Endothelial cell of umbilical vein (primary cell): ENCODE data around the gene SYNPO2. TPM values are rescaled to one million over a fixed set of nuclear protein-coding genes. Genes with fewer than 3 reads are reported as not detected.

Experiments
- BruUV-seq: library from RNA; stranded (reverse); fragments of 400-500 nt; replicated peaks from 2 replicates; lab custom pipeline; 2021; lab: Mats Ljungman, UMichigan
- CTCF ChIA-PET: fragments of 300-600, 350-600 bp; sonication (Branson Sonifier 250); formaldehyde crosslinking; loops from one replicate; lab custom pipeline; 2021; ENCODE audit warnings: antibody characterized with exemption, inconsistent platforms; lab: Charles Lee
- POLR2A ChIA-PET: fragments of 300-600, 350-600 bp; sonication (Branson Sonifier 250); formaldehyde crosslinking; loops from one replicate; lab custom pipeline; 2021; ENCODE audit warnings: antibody characterized with exemption, inconsistent platforms; lab: Charles Lee
- DNase-seq: peaks from one replicate; pipeline ENCODE4 v3.0.0-alpha.2; 2011; ENCODE audit warnings: low read depth, low spot score
- FAIRE-seq: peaks from 2 replicates; lab custom pipeline; 2011; peaks lifted over from hg19 to GRCh38; lab: Jason Lieb, UNC
- H2AFZ ChIP-seq: 2 replicates; pipeline ENCODE4 v1.6.0; 2012; ENCODE audit warnings: low read depth, low read length, control low read depth, inconsistent platforms
- H3K27ac ChIP-seq: 2 replicates; pipeline ENCODE4 v1.5.1; 2011; ENCODE audit warnings: low read depth, mild to moderate bottlenecking, control low read depth, low read length, moderate library complexity; ENCODE audit not compliant: insufficient read depth
- H3K27me3 ChIP-seq, 2 experiments: 2 replicates each; pipeline versions ENCODE4 v1.6.0 to v1.6.1; 2011; ENCODE audit warnings: low read length in 2 of 2, mixed read lengths in 1 of 2; ENCODE audit not compliant: control insufficient read depth in 2 of 2, insufficient read depth in 2 of 2
- H3K36me3 ChIP-seq, 2 experiments: 2 replicates in 1 of 2; 3 replicates in 1 of 2; pipeline ENCODE4 v1.5.1; 2011; ENCODE audit warnings: low read length in 2 of 2, mild to moderate bottlenecking in 1 of 2, moderate library complexity in 1 of 2; ENCODE audit not compliant: control insufficient read depth in 2 of 2, insufficient read depth in 2 of 2; ENCODE audit errors: extremely low read depth in 1 of 2
- H3K4me1 ChIP-seq: 3 replicates; pipeline ENCODE4 v1.5.1; 2011; ENCODE audit warnings: mild to moderate bottlenecking, low read length; ENCODE audit not compliant: control insufficient read depth, insufficient read depth; ENCODE audit errors: extremely low read depth
- H3K4me2 ChIP-seq: 2 replicates; pipeline ENCODE4 v1.6.1; 2011; ENCODE audit warnings: low read length, control low read depth, mixed read lengths; ENCODE audit not compliant: insufficient read depth
- H3K4me3 ChIP-seq, 3 experiments: fragments of 200-600 bp in 1 of 3; sonication (generic), shearing (Covaris generic) in 1 of 3; replicated peaks in 1 of 3; 2 replicates each; pipeline ENCODE4 v1.5.1; 2011 to 2016; ENCODE audit warnings: control low read depth in 3 of 3, low read length in 3 of 3, mild to moderate bottlenecking in 2 of 3, inconsistent platforms in 1 of 3, low read depth in 1 of 3, moderate library complexity in 1 of 3; ENCODE audit not compliant: insufficient read depth in 1 of 3
- H3K79me2 ChIP-seq: 2 replicates; pipeline ENCODE4 v1.6.0; 2012; ENCODE audit warnings: low read length, inconsistent platforms; ENCODE audit not compliant: control insufficient read depth, insufficient read depth
- H3K9ac ChIP-seq: replicated peaks from 2 replicates; pipeline ENCODE3; 2011; ENCODE audit warnings: low read length, control low read depth; ENCODE audit not compliant: insufficient read depth; ENCODE audit errors: extremely low read depth
- H3K9me1 ChIP-seq: replicated peaks from 3 replicates; pipeline ENCODE4 v1.6.0; 2011; ENCODE audit warnings: mild to moderate bottlenecking, low read length; ENCODE audit not compliant: control insufficient read depth, insufficient read depth; ENCODE audit errors: extremely low read depth
- H3K9me3 ChIP-seq: replicated peaks from 2 replicates; pipeline ENCODE4 v1.5.1; 2012; ENCODE audit warnings: low read length, inconsistent platforms; ENCODE audit not compliant: control insufficient read depth, insufficient read depth
- H4K20me1 ChIP-seq: replicated peaks from 2 replicates; pipeline ENCODE3; 2011; ENCODE audit warnings: mild to moderate bottlenecking, low read length; ENCODE audit not compliant: control insufficient read depth, insufficient read depth; ENCODE audit errors: extremely low read depth
- EZH2 ChIP-seq: IDR thresholded peaks from 2 replicates; pipeline ENCODE4 v1.6.1; 2012; ENCODE audit warnings: borderline replicate concordance, low read depth, mild to moderate bottlenecking, moderate library complexity, low read length, inconsistent platforms; ENCODE audit not compliant: severe bottlenecking
- FOS ChIP-seq: IDR thresholded peaks from 2 replicates; pipeline ENCODE4 v1.6.1; 2011; ENCODE audit warnings: mild to moderate bottlenecking, low read length, moderate library complexity, borderline replicate concordance; ENCODE audit not compliant: insufficient read depth
- GATA2 ChIP-seq: IDR thresholded peaks from 2 replicates; pipeline ENCODE4 v1.7.0; 2011; ENCODE audit warnings: low read depth, mild to moderate bottlenecking, moderate library complexity, mixed read lengths, low read length; ENCODE audit not compliant: insufficient read length, insufficient read depth
- JUN ChIP-seq: IDR thresholded peaks from 2 replicates; pipeline ENCODE4 v1.6.1; 2011; ENCODE audit warnings: borderline replicate concordance, low read depth; ENCODE audit not compliant: insufficient read length, insufficient read depth
- MYC ChIP-seq: IDR thresholded peaks from one replicate; pipeline ENCODE4 v1.6.1; 2011; ENCODE audit warnings: mild to moderate bottlenecking, low read depth, low read length
- POLR2A ChIP-seq: IDR thresholded peaks from 2 replicates; pipeline ENCODE4 v1.6.1; 2012; ENCODE audit warnings: low read depth, mild to moderate bottlenecking, control low read depth, low read length
- POLR2AphosphoS5 ChIP-seq: IDR thresholded peaks from 2 replicates; pipeline ENCODE4 v1.6.1; 2012; ENCODE audit warnings: low read depth, mild to moderate bottlenecking, control low read depth, low read length, moderate library complexity; ENCODE audit not compliant: insufficient read depth
- dilution Hi-C: fragments of 300-500 bp; cut with MboI; formaldehyde crosslinking; loops from one replicate; pipeline ENCODE4 v1.15.0; 2019; ENCODE audit warnings: low sequenced_read_pairs; ENCODE audit not compliant: extremely low pct_ligation_motif_present
- intact Hi-C: fragments of 100-400 bp; cut with micrococcal nuclease; formaldehyde crosslinking; loops from one replicate; pipeline ENCODE4 v1.10.0; 2022
- polyA plus RNA-seq, 4 experiments: library from polyadenylated mRNA; depleted of rRNA in 3 of 4; stranded (reverse) in 3 of 4; unstranded in 1 of 4; fragments of >200 nt; gene quantifications; 2 replicates each; pipeline versions ENCODE4 v1.2.1 to v1.2.3, GENCODE V29; 2011 to 2012; ENCODE audit warnings: missing spikeins in 1 of 4
- total RNA-seq: library from RNA; stranded (reverse); gene quantifications from 2 replicates; pipeline ENCODE4 v1.2.3, GENCODE V29; 2021
- TF ChIP-seq, protein P1 (sequence below), 2 donors: IDR thresholded peaks; 1 replicate in 1 of 2; 2 replicates in 1 of 2; pipeline ENCODE4 v1.5.1; 2011; ENCODE audit warnings: low read length in 2 of 2, mild to moderate bottlenecking in 2 of 2, moderate library complexity in 2 of 2, control low read depth in 1 of 2, inconsistent platforms in 1 of 2, low read depth in 1 of 2; ENCODE audit not compliant: insufficient read depth in 1 of 2; ENCODE audit errors: extremely low read depth in 1 of 2
- TF ChIP-seq, protein P2 (sequence below): IDR thresholded peaks from 2 replicates; pipeline ENCODE4 v1.6.1; 2011; ENCODE audit not compliant: insufficient read depth, insufficient read length

Gene SYNPO2
- total and polyA plus RNA-seq, 2 donors (not counting 3 experiments of a cell fraction or from before 2014, with no cell fraction given): 0.06 to 0.13 TPM

DNA sequence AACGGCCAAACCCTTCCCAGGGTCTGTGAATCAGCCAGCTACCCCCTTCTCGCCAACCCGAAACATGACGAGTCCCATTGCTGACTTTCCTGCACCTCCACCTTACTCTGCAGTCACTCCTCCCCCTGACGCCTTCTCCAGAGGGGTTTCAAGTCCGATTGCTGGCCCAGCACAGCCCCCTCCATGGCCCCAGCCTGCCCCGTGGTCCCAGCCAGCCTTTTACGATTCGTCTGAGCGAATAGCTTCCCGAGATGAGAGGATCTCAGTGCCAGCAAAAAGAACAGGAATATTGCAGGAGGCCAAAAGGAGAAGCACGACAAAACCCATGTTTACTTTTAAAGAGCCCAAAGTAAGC, 141.9 kb downstream of the SYNPO2 start:
- dilution Hi-C loops: no loop called here
- Histone ChIP-seq H3K4me2 (no peak overlapping the region), H3K9ac (no peak overlapping the region), H3K4me3 (no peak overlapping the region), H3K27ac (no peak overlapping the region), H3K9me1 (no peaks in the 10 kb centered on the region), H3K79me2 (no peaks in the 10 kb centered on the region), H2AFZ (no peak overlapping the region), H4K20me1 (no peaks in the 10 kb centered on the region), H3K27me3 (peaks cover 6 to 10% of the 10 kb centered on the region in 2 experiments), H3K4me1 (peaks cover 3% of the 10 kb centered on the region), H3K36me3 (no peaks in the 10 kb centered on the region), H3K9me3 (no peaks in the 10 kb centered on the region)
- no peak for TF ChIP-seq POLR2AphosphoS5
- no peak for TF ChIP-seq FOS
- TF ChIP-seq, protein P1, sequence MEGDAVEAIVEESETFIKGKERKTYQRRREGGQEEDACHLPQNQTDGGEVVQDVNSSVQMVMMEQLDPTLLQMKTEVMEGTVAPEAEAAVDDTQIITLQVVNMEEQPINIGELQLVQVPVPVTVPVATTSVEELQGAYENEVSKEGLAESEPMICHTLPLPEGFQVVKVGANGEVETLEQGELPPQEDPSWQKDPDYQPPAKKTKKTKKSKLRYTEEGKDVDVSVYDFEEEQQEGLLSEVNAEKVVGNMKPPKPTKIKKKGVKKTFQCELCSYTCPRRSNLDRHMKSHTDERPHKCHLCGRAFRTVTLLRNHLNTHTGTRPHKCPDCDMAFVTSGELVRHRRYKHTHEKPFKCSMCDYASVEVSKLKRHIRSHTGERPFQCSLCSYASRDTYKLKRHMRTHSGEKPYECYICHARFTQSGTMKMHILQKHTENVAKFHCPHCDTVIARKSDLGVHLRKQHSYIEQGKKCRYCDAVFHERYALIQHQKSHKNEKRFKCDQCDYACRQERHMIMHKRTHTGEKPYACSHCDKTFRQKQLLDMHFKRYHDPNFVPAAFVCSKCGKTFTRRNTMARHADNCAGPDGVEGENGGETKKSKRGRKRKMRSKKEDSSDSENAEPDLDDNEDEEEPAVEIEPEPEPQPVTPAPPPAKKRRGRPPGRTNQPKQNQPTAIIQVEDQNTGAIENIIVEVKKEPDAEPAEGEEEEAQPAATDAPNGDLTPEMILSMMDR (IDR thresholded peaks at IDR 0.05; ENCODE audit: extremely low read depth in 1 of 2, insufficient read depth in 1 of 2, low read depth in 1 of 2, low read length in 2 of 2): no peak
- no peak for TF ChIP-seq EZH2
- TF ChIP-seq MYC: no peak
- no peak for TF ChIP-seq GATA2
- TF ChIP-seq, protein P2, sequence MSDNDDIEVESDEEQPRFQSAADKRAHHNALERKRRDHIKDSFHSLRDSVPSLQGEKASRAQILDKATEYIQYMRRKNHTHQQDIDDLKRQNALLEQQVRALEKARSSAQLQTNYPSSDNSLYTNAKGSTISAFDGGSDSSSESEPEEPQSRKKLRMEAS: no peak
- TF ChIP-seq JUN: no peak
- TF ChIP-seq POLR2A: no peak
- DNase-seq: no peak
- BruUV-seq: no TSS peak
- intact Hi-C loops: no loop called here
- POLR2A ChIA-PET: no interaction called here
- no peak for FAIRE-seq
- CTCF ChIA-PET: interaction anchor here (1.1 kb wide), 1 partner anchor 14 kb away, joined by 4 read pairs; no protein-coding TSS in a partner anchor
